IMR-90 (cell line): ENCODE data around the gene RPL31. TPM values are rescaled to one million over a fixed set of nuclear protein-coding genes. Genes with fewer than 3 reads are reported as not detected.

Experiments
- ATAC-seq: fragments of 200-7000 bp; cut with Tn5 transposase; 2 replicates; pipeline ENCODE4 v1.9.1; 2020; ENCODE audit warnings: low read depth, mild to moderate bottlenecking, moderate library complexity
- Bru-seq: library from RNA; stranded (reverse); fragments of 400-500 nt; gene quantifications from one replicate; lab custom pipeline; 2021; lab: Mats Ljungman, UMichigan
- BruChase-seq, 2 experiments: library from RNA; stranded (reverse); fragments of 400-500 nt; gene quantifications; one replicate each; lab custom pipeline; 2021; lab: Mats Ljungman, UMichigan
- BruUV-seq: library from RNA; stranded (reverse); fragments of 400-500 nt; replicated peaks from 2 replicates; lab custom pipeline; 2021; lab: Mats Ljungman, UMichigan
- CTCF ChIA-PET: fragments of 300-600 bp; formaldehyde crosslinking; extraction: SDS; loops from one replicate; lab custom pipeline; 2021; ENCODE audit warnings: antibody characterized with exemption; lab: Yijun Ruan, JAX
- POLR2A ChIA-PET: fragments of 300-600 bp; sonication (Branson Sonifier 250); formaldehyde crosslinking; loops from one replicate; lab custom pipeline; 2022; ENCODE audit warnings: antibody characterized with exemption; ENCODE audit not compliant: unreplicated experiment; lab: Charles Lee
- DNase-seq: peaks from one replicate; pipeline ENCODE4 v3.0.0; 2013
- H2AFZ ChIP-seq: replicated peaks from 2 replicates; pipeline ENCODE3; 2013; ENCODE audit warnings: low read length, mild to moderate bottlenecking; ENCODE audit not compliant: poor library complexity
- H2AK5ac ChIP-seq: 2 replicates; pipeline ENCODE4 v1.6.1; 2013; ENCODE audit warnings: low read depth, low read length, inconsistent platforms
- H2AK9ac ChIP-seq: replicated peaks from 2 replicates; pipeline ENCODE3; 2013; ENCODE audit warnings: mild to moderate bottlenecking, low read depth, low read length, moderate library complexity; ENCODE audit not compliant: poor library complexity
- H2BK120ac ChIP-seq: 2 replicates; pipeline ENCODE4 v1.6.1; 2013; ENCODE audit warnings: low read depth, low read length, inconsistent platforms
- H2BK15ac ChIP-seq: 3 replicates; pipeline ENCODE4 v1.6.1; 2013; ENCODE audit warnings: low read depth, low read length, inconsistent platforms
- H2BK20ac ChIP-seq: 2 replicates; pipeline ENCODE4 v1.6.1; 2013; ENCODE audit warnings: low read depth, mild to moderate bottlenecking, inconsistent platforms, low read length, moderate library complexity
- H2BK5ac ChIP-seq: 2 replicates; pipeline ENCODE4 v1.6.1; 2013; ENCODE audit warnings: mild to moderate bottlenecking, low read depth, low read length, inconsistent platforms; ENCODE audit not compliant: poor library complexity, severe bottlenecking
- H3K14ac ChIP-seq: replicated peaks from 2 replicates; pipeline ENCODE4 v1.6.1; 2013; ENCODE audit warnings: low read depth, low read length, inconsistent platforms
- H3K18ac ChIP-seq: 2 replicates; pipeline ENCODE4 v1.6.1; 2013; ENCODE audit warnings: low read depth, low read length, control low read depth
- H3K23ac ChIP-seq: 2 replicates; pipeline ENCODE4 v1.6.1; 2013; ENCODE audit warnings: low read depth, low read length, inconsistent platforms
- H3K27ac ChIP-seq: 2 replicates; pipeline ENCODE4 v1.5.1; 2013; ENCODE audit warnings: mild to moderate bottlenecking, control low read depth, low read length; ENCODE audit not compliant: insufficient read depth
- H3K27me3 ChIP-seq: 2 replicates; pipeline ENCODE4 v1.6.1; 2013; ENCODE audit warnings: low read length; ENCODE audit not compliant: control insufficient read depth, insufficient read depth
- H3K36me3 ChIP-seq: 2 replicates; pipeline ENCODE4 v1.6.1; 2013; ENCODE audit warnings: low read length, mixed read lengths; ENCODE audit not compliant: control insufficient read depth, insufficient read depth
- H3K4ac ChIP-seq: 2 replicates; pipeline ENCODE4 v1.6.1; 2013; ENCODE audit warnings: low read depth, low read length, inconsistent platforms
- H3K4me1 ChIP-seq: 2 replicates; pipeline ENCODE4 v1.6.1; 2013; ENCODE audit warnings: low read length, mixed read lengths; ENCODE audit not compliant: control insufficient read depth, insufficient read depth
- H3K4me2 ChIP-seq: 2 replicates; pipeline ENCODE4 v1.6.1; 2013; ENCODE audit warnings: low read depth, mild to moderate bottlenecking, control low read depth, low read length, moderate library complexity
- H3K4me3 ChIP-seq: 2 replicates; pipeline ENCODE4 v1.5.1; 2013; ENCODE audit warnings: low read depth, mild to moderate bottlenecking, control low read depth, low read length, moderate library complexity; ENCODE audit not compliant: insufficient read depth
- H3K56ac ChIP-seq: 2 replicates; pipeline ENCODE4 v1.6.1; 2013; ENCODE audit warnings: low read length, inconsistent platforms; ENCODE audit not compliant: insufficient read depth; ENCODE audit errors: extremely low read depth
- H3K79me1 ChIP-seq, 2 experiments: 2 replicates each; pipeline ENCODE4 v1.6.1; 2013; ENCODE audit warnings: low read length in 2 of 2, inconsistent platforms in 1 of 2, low read depth in 1 of 2
- H3K9ac ChIP-seq: 2 replicates; pipeline ENCODE4 v1.6.1; 2013; ENCODE audit warnings: low read depth, low read length, control low read depth
- H3K9me1 ChIP-seq: 2 replicates; pipeline ENCODE4 v1.6.1; 2013; ENCODE audit warnings: low read length, inconsistent platforms; ENCODE audit not compliant: insufficient read depth
- H3K9me3 ChIP-seq: 2 replicates; pipeline ENCODE4 v1.6.1; 2013; ENCODE audit warnings: low read length; ENCODE audit not compliant: control insufficient read depth, insufficient read depth
- H4K20me1 ChIP-seq: 2 replicates; pipeline ENCODE4 v1.6.1; 2013; ENCODE audit warnings: low read length, inconsistent platforms; ENCODE audit not compliant: insufficient read depth
- H4K5ac ChIP-seq: 2 replicates; pipeline ENCODE4 v1.6.1; 2013; ENCODE audit warnings: mild to moderate bottlenecking, low read depth, low read length, control low read depth
- H4K8ac ChIP-seq, 2 experiments: 2 replicates each; pipeline ENCODE4 v1.6.1; 2013; ENCODE audit warnings: low read depth in 2 of 2, low read length in 2 of 2, control low read depth in 1 of 2, inconsistent platforms in 1 of 2
- H4K91ac ChIP-seq: 2 replicates; pipeline ENCODE4 v1.6.1; 2013; ENCODE audit warnings: low read depth, low read length, inconsistent platforms; ENCODE audit not compliant: insufficient read depth
- CEBPB ChIP-seq: IDR thresholded peaks from 2 replicates; pipeline ENCODE4 v1.6.1; 2012; ENCODE audit warnings: low read depth, low read length, improper control_type of control experiment
- CHD1 ChIP-seq: IDR thresholded peaks from 2 replicates; pipeline ENCODE4 v1.6.1; 2012; ENCODE audit warnings: low read depth, low read length, improper control_type of control experiment
- MAZ ChIP-seq: IDR thresholded peaks from 2 replicates; pipeline ENCODE4 v1.6.1; 2012; ENCODE audit warnings: low read depth, mild to moderate bottlenecking, low read length, improper control_type of control experiment, moderate library complexity, borderline replicate concordance
- POLR2A ChIP-seq: IDR thresholded peaks from 2 replicates; pipeline ENCODE4 v1.6.1; 2012; ENCODE audit warnings: mild to moderate bottlenecking, low read depth, low read length
- RCOR1 ChIP-seq: IDR thresholded peaks from 2 replicates; pipeline ENCODE4 v1.6.1; 2012; ENCODE audit warnings: mild to moderate bottlenecking, low read length, improper control_type of control experiment; ENCODE audit not compliant: insufficient replicate concordance
- USF2 ChIP-seq: fragments of 150-350 bp; IDR thresholded peaks from 2 replicates; pipeline ENCODE4 v1.6.1; 2017; ENCODE audit warnings: mild to moderate bottlenecking, antibody characterized with exemption, low read length, low read depth
- WGBS, 2 experiments: methylation state at CpG; one replicate each; pipeline versions ENCODE4 v1.1.5 to v1.1.7; 2013; ENCODE audit warnings: missing lambda C conversion rate in 2 of 2; ENCODE audit not compliant: insufficient read length in 1 of 2; ENCODE audit errors: extremely low coverage in 2 of 2; 5-methylcytosine and 5-hydroxymethylcytosine counted together
- dilution Hi-C: fragments of 300-500 bp; cut with HindIII; formaldehyde crosslinking; loops from one replicate; pipeline ENCODE4 v1.14.3; 2018; ENCODE audit warnings: low sequenced_read_pairs; ENCODE audit not compliant: unreplicated experiment
- in situ Hi-C: fragments of 300-500 bp; cut with MboI; formaldehyde crosslinking; loops from 3 replicates; pipeline ENCODE4 v1.14.3; 2019; ENCODE audit warnings: low sequenced_read_pairs, inconsistent platforms, mixed read lengths
- intact Hi-C: fragments of 100-400 bp; cut with micrococcal nuclease; formaldehyde crosslinking; loops from 2 replicates; pipeline ENCODE4 v1.10.0; 2022
- long read RNA-seq: library from polyadenylated mRNA; unstranded; transcript quantifications from one replicate; pipeline ENCODE4 v2.0.0, GENCODE V29; 2021; ENCODE audit not compliant: unreplicated experiment
- polyA plus RNA-seq, 3 experiments: library from polyadenylated mRNA; depleted of rRNA; stranded (reverse); fragments of >200 nt; gene quantifications; 2 replicates each; pipeline ENCODE4 v1.2.3, GENCODE V29; 2012; ENCODE audit warnings: low replicate concordance in 1 of 3
- total RNA-seq: library from RNA; depleted of rRNA; stranded (reverse); fragments of >200 nt; gene quantifications from 2 replicates; pipeline ENCODE4 v1.2.3, GENCODE V29; 2012; rRNA removed

RPL31 gene
- total RNA-seq (358 and 938 TPM in 2 replicates), polyA plus RNA-seq (2012; rRNA removed) (2,908 and 2,963 TPM in 2 replicates), Bru-seq, nascent RNA (percentile 95 among the genes with signal in this experiment), BruChase-seq, experiment 1, labeled RNA remaining after a 6-hour chase (percentile 89 among the genes with signal in this experiment), BruChase-seq, experiment 2, labeled RNA remaining after a 2-hour chase (percentile 92 among the genes with signal in this experiment)
- 1,196 and 1,893 TPM in 2 replicates for polyA plus RNA-seq (2012; cell fraction: cytosol; rRNA removed)
- polyA plus RNA-seq (2012; cell fraction: nucleus; rRNA removed; ENCODE audit: low replicate concordance): 150 and 1,238 TPM in 2 replicates
- long read RNA-seq, transcript RPL31-201 (5 exons, 1,865 nt): major isoform, 256 of 467 reads
- long read RNA-seq, transcript RPL31-203 (5 exons, 1,110 nt): minor isoform, 8 of 467 reads
- long read RNA-seq, transcript RPL31-208 (4 exons, 825 nt): minor isoform, 98 of 467 reads
- long read RNA-seq, transcript RPL31-205 (4 exons, 716 nt): minor isoform, 5 of 467 reads
- long read RNA-seq, partial matches to known transcripts: 94 of 467 reads
- long read RNA-seq, other reads (novel, unspliced or antisense): 4 of 467 reads

- Histone ChIP-seq H3K4me3 (peak within 1 kb of the TSS; percentile 77), H4K8ac (peak within 1 kb of the TSS; percentile 94 to 100), H3K9me1 (peaks cover 21% of the 10 kb centered on the region), H2AK9ac (peak within 1 kb of the TSS; percentile 99), H2BK20ac (no peak within 1 kb of the TSS), H3K56ac (peak within 1 kb of the TSS; percentile 88), H3K79me1 (peaks cover 20 to 40% of the 10 kb centered on the region in 2 experiments), H2AK5ac (peak within 1 kb of the TSS; percentile 96), H3K18ac (peak within 1 kb of the TSS; percentile 87), H2BK5ac (peak within 1 kb of the TSS; percentile 80), H2BK120ac (peak within 1 kb of the TSS; percentile 56), H3K9ac (peak within 1 kb of the TSS; percentile 93), H4K91ac (peak within 1 kb of the TSS; percentile 94), H3K27me3 (no peaks in the 10 kb centered on the region), H3K4ac (peak within 1 kb of the TSS; percentile 98), H3K14ac (peak within 1 kb of the TSS; percentile 99), H2BK15ac (no peak within 1 kb of the TSS; the same call in 2 of the 3 replicates), H2AFZ (peak within 1 kb of the TSS; percentile 99), H3K4me2 (peak within 1 kb of the TSS; percentile 95), H3K23ac (peak within 1 kb of the TSS; percentile 96), H3K27ac (peak within 1 kb of the TSS; percentile 83), H3K36me3 (peaks cover 30% of the 10 kb centered on the region), H3K4me1 (peaks cover 9% of the 10 kb centered on the region), H3K9me3 (no peaks in the 10 kb centered on the region), H4K20me1 (peaks cover 42% of the 10 kb centered on the region), H4K5ac (peak within 1 kb of the TSS; percentile 98)
- 14% methylated on average over 4 of the region's 59 CpGs; no CpG with 5 or more reads in 1 of the 2 experiments for WGBS, 2 experiments
- intact Hi-C loops (loop anchor here (5.0 kb wide), 1 partner anchor 270 kb away; no protein-coding TSS in a partner anchor), in situ Hi-C loops (no loop called here), dilution Hi-C loops (no loop called here)
- ChIA-PET CTCF (interaction anchor here (0.7 kb wide), 1 partner anchor 266 kb away, joined by 4 read pairs; no protein-coding TSS in a partner anchor), POLR2A (interaction anchor here (0.5 to 1.0 kb wide), 4 partner anchors 11 to 1677 kb away, joined by 3 to 6 read pairs (median 4); no protein-coding TSS in a partner anchor)
- ATAC-seq: peak; percentile 92
- BruUV-seq: no TSS peak
- TF ChIP-seq RCOR1 (no peak), USF2 (no peak), CHD1 (0 out of 2 replicates have a peak, but pooled peaks have one; percentile 64), CEBPB (peak; percentile 87), MAZ (peak; percentile 79; the same call in 1 of the 2 replicates), POLR2A (peak; percentile 99)
- peak; percentile 97 for DNase-seq
Observed at GRCh38 chr2:101001691-101002561, at the start of gene RPL31. RPL31 (plus strand) TSS chr2:101002289; CDS start chr2:101002702, 413 bp downstream.
